CD4-positive, alpha-beta T cell treated with Interleukin-21 for 1 hour (primary cell): ENCODE results near the gene GSDME.
"Not testable (repeated sequence)": the region's sequence is repeated elsewhere in the genome, so short reads cannot be mapped to it uniquely, and the experiment has no call there.

Experiments used
- DNase-seq: peaks from one replicate; pipeline ENCODE4 v3.0.0-alpha.2; 2020

GSDME gene

DNA sequence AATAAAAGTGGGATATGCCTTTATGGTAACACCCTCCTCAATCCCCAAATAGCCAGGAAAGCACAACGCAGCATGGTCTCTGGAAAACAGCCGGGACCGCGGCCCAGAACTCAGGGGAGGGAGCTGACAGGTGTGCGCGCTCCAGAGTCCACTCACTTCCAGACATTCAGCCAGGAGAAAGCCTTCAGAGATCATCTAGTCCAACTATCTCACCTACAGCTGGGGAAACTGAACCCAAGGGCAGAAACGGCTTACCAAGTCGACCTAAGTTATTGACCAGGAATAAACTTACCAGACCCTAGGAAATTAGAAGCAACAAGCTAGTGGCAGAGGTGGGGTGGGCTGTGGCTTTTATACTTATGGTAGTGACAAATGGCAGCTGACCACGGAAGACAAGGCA is 16.4 kb downstream of the GSDME start:
- DNase-seq: no peak

DNA sequence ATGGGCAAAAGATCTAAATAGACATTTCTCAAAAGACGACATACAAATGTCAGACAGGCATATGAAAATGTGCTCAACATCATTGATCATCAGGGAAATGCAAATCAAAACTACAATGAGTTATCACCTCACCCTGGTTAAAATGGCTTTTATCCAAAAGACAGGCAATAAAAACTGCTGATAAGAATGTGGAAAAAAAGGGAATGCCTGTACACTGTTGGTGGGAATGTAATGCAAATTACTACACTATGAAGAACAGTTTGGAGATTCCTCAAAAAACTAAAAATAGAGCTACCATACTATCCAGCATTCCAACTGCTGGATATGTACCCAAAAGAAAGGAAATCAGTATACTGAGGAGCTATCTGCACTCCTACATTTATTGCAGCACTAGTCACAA is 18.0 kb downstream of the GSDME start:
- DNase-seq: no peak

DNA sequence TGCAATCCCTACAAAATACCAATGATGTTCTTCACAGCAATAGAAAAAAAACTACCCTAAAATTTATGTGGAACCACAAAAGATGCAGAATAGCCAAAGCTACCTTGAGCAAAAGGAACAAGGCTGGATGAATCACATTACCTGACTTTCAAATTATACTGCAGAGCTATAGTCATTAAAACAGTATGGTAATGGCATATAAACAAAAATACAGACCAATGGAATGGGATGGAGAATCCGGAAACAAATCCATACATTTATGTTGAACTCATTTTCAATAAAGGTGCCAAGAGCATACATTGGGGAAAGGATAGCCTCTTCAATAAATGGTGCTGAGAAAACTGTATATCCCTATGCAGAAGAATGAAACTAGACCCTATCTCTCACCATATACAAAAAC is 18.7 kb downstream of the GSDME start:
- no peak for DNase-seq

GRCh38 chr7:24737281-24737680 is 20.0 kb downstream of the GSDME start:
- DNase-seq: no peak

DNA sequence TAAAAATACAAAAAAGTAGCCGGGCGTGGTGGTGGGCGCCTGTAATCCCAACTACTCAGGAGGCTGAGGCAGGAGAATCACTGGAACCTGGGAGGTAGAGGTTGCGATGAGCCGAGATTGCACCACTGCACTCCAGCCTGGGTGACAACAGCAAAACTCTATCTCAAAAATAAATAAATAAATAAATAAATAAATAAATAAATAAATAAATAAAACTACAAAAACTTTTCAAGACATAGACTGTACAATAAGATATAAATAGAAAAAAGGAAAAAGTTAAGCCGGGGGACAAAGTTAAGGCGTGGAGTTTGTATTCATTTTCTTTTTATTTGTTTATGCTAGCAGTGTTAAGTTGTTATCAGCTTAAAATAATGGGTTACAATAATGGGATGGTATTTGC is 21.7 kb downstream of the GSDME start:
- not testable (repeated sequence) for DNase-seq

GRCh38 chr7:24734306-24734705 is 23.0 kb downstream of the GSDME start:
- no peak for DNase-seq

DNA sequence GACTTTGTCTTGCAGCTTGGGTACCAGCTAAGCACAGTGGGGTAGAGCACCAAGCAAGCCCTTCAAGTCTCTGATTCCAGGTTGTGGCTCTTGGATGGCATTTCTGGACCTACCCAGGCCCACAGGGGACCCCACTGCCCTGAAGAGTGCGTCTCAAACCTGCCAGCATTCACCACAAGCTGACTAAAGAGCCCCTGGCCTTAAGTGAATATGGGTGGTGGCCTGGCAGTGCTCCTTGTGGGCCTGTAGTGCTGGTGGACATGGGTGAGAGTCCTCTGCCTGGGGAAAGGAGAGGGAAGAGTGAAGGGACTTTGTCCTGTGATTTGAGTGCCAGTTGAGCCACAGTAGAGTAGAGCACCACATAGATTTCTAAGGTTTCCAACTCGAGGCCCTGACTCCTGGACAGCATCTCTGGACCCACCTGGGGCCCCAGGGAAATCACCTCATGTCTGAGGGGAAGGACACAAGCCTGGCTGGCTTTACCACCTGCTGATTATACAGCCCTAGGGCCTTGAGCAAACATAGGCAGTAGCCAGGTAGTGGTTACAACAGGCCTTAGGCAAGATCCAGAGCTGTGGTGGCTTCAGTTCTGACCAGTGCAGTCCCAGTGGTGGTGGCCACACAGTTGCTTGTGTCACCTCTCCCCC is 23.7 kb downstream of the GSDME start:
- no peak for DNase-seq

DNA sequence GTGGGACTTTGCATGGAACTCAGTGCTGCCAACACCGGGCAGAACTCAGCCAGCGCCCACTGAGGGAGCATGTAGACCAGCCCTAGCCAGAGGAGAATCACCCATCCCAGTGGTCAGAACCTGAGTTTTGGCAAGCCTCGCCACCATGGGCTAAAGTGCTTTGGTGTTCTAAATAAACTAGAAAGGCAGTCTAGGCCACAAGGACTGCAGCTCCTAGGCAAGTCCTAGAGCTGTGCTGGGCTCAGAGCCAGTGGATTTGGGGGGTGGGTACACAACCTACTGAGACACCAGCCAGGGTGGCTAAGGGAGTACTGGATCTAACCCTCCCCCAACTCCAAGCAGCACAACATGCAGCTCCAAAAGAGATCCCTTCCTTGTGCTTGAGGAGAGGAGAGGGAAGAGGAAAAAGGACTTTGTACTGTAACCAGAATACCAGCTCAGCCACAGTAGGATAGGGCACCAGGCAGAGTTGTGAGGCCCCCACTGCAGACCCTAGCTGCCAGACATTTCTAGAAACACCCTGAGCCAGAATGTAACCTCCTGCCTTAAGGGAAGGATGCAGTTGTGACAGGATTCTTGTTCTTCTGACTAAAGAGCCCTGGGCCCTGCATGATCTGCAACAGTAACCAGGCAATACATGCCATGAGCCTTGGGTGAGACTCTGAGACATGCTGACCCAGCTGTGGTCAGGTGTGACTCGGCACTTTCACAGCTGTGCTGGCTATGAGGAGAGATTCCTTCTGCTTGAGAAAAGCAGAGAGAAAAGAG is 24.4 kb downstream of the GSDME start:
- DNase-seq: no peak

- no peak for DNase-seq
Observed at GRCh38 chr7:24731313-24731712, 26.0 kb downstream of the GSDME start.

- DNase-seq: no peak
Observed at GRCh38 chr7:24730018-24730369, 27.3 kb downstream of the GSDME start.

DNA sequence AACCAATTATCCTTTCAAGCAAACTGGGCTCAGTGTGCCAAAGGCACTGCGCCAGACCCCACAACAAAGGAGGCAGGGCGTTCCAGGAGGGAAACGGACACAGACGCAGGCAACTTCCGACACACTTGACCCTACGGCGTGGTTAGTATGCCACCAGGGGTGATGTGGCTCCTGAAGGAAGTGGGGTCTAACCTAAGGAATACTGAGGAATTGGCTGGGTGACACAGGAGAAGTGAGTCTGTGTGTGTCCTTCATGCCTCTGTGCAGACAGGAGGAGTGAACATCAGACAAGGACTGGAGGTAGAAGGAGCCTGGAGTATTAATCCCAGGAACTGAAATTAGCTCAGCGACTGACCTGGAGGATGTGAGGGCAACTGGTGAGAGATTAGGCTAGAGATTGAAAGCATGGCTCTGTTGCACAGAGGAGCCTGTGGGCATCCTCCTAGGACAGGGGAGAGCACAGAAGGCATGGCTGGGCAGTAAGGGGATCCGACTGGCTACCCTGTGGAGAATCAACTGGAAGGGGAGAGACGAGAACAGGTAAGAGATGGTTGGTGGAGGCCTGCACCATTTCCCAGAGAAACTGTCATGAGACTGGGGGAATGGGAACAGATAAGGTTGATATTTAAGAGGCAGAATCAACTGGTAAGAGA is 27.8 kb downstream of the GSDME start:
- DNase-seq: no peak

GRCh38 chr7:24728503-24729364 is 28.5 kb downstream of the GSDME start:
- DNase-seq: no peak

DNA sequence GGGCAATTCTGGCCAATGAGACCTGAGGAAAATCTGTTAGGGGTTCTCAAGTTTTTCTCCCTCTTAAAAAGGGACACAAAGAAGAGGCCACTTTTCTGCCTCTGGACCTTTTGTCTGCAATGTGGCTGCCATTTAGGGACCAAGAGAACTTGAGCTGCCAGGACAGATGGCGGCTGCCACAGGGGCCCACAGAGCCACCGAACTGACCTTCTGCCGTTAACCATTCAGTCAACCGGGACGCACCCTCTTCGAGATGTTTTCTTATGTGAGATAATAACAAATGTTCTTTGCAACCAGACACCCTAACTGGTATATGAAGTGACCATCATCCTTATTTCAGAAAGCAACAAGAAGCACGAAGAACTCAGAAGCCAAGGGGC is 29.2 kb downstream of the GSDME start:
- DNase-seq: no peak

- no peak for DNase-seq
Observed at GRCh38 chr7:24727154-24728120, 29.8 kb downstream of the GSDME start.

GRCh38 chr7:24725554-24726241 is 31.6 kb downstream of the GSDME start:
- DNase-seq: no peak

- no peak for DNase-seq
Observed at GRCh38 chr7:24724451-24725190, 32.6 kb downstream of the GSDME start.

DNA sequence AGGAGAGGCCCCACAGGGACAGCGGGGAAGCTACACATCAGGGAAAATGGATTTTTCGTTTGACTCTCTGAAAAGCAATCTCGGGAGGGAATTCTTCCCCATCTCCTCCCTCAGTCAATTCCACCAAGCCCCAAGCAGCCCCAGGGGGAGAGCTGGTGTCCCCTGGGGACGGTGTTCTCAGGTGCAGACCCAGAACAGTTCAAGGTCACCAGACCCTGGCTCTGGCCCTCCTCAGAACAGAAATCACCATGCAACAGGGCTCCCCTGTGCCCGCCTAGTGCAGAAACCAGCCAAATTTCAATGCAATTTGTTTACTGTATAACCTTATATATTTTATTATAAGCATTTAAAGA is 34.1 kb downstream of the GSDME start:
- DNase-seq: no peak

DNA sequence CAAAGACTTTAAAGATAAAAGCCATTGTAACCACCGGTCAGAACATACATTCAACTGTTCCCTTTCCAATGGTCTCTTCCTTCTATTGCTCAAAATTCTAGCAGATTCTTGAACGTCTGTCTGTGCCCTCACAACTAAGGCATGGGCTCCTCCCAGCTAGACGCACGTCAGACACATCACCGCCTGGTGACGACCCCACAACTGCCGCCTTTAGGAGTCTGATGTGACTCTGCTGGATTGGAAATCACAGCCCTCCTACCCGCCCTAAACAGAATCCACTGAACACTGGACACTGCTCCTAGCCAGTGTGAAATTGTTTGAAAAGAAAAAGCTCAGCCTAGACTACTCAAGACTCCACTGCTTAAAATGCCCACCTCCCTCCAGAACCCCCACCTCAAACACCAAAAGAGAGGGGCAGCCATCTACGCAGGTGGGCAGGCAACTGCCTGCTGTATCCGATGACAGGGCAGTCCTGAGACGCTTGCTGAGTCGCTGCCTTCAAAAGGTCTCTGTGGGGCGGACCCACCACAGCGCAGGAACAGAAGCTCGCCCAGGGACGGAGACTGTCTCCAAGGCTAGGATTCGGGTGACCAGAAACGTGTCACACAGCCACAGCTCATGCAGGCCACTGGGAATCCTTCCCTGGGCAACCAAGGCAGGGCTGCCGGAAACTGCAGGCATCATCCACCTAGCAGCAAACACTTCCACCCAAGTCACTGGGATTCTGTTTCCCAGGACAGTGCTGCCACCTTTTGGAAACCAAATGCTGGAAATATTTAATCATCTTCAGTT is 34.7 kb downstream of the GSDME start:
- DNase-seq: no peak

- no peak for DNase-seq
Observed at GRCh38 chr7:24721481-24722001, 35.7 kb downstream of the GSDME start.

DNA sequence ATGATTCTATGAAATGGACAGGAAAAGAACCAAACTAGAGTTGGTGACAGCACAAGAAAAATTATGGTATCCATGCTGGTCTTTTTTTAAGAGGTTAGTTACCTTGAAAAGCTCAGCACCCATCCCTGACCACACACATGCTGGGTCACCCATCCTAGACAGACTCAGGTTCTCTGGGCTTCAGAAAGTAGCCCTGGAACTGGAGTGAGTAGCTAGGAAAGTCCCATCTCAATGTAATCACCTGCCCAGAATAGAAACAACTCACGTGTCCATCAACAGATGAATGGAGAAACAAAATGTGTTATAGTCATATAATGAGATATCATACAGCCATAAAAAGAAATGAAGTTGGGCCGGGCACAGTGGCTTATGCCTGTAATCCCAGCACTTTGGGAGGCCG is 37.0 kb downstream of the GSDME start:
- no peak for DNase-seq
